H1 (cell line): ENCODE data around the gene WDR7. TPM values are rescaled to one million over a fixed set of nuclear protein-coding genes. Genes with fewer than 3 reads are reported as not detected.

Source experiments
- BCL11A ChIP-seq, 2 experiments: IDR thresholded peaks; one replicate each; pipeline ENCODE4 v1.6.1; 2011; ENCODE audit warnings: low read depth in 2 of 2, low read length in 2 of 2, mild to moderate bottlenecking in 2 of 2
- FOSL1 ChIP-seq: IDR thresholded peaks from 2 replicates; pipeline ENCODE4 v1.6.1; 2011; ENCODE audit warnings: mild to moderate bottlenecking, low read depth, low read length, moderate library complexity; ENCODE audit not compliant: insufficient read depth
- JUN ChIP-seq: IDR thresholded peaks from 2 replicates; pipeline ENCODE4 v1.6.1; 2011; ENCODE audit warnings: low read depth, mild to moderate bottlenecking, improper control_type of control experiment, low read length
- KDM1A ChIP-seq: fragments of 200-600, 300-600 bp; sonication (generic); IDR thresholded peaks from 2 replicates; pipeline ENCODE4 v1.7.1; 2016; ENCODE audit warnings: mild to moderate bottlenecking, low read length, borderline replicate concordance
- polyA plus RNA-seq, 7 experiments: library from polyadenylated mRNA; depleted of rRNA in 3 of 7; stranded (reverse) in 5 of 7; unstranded in 2 of 7; fragments of >200 nt in 5 of 7; fragments of 200-250 nt in 2 of 7; gene quantifications; 1 replicate in 5 of 7; 2 replicates in 1 of 7; 4 replicates in 1 of 7; pipeline versions ENCODE4 v1.2.1 to v1.2.3, GENCODE V29; 2011 to 2013; ENCODE audit warnings: missing spikeins in 2 of 7, mixed read lengths in 2 of 7
- total RNA-seq: library from RNA; stranded (reverse); fragmentation: NEBNext Ultra II Directional; extraction: Animal tissue kit (Norgen Biotek cat#: 25700); gene quantifications from 2 replicates; pipeline ENCODE4 v1.2.1, GENCODE V29; 2021

Gene WDR7
- total and polyA plus RNA-seq, 2 of the 8 experiments (the other 6 are each of a cell fraction or from before 2014, with no cell fraction given), result 5.5 to 15.2 TPM

DNA sequence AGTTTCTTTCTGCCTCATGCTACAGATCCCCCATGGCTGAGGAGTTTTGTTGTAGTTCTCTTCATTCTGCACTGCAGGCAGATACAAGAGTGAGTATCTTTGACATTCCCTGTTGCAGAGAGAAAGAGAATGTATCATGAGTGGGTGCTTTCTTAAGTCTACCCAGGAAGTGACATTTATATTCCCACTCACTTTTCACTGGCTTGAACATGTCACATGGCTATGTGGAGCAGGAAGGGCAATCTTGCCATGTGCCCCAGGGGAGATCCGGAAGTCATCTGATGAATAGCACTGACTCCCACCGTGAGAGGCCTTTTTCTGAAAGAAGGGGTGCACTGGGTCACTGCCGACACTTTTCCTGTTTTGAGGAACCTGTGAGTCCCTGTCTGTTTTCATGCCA is 429.3 kb downstream of the WDR7 start (continued):
- TF ChIP-seq BCL11A (IDR thresholded peaks at IDR 0.05; ENCODE audit: low read depth in 2 of 2, low read length in 2 of 2) (no peak), FOSL1 (no peak), JUN (no peak), KDM1A (no peak)
- TF ChIP-seq, all 59 proteins: peak for 0
